Esophagus squamous epithelium (tissue), 4 donors: Measurements from ENCODE around the gene THAP11.

ENCODE experiments used
- CTCF ChIP-seq, 6 experiments: fragments of 450-650 bp in 4 of 6; fragments of 200-600 bp in 2 of 6; sonication (generic) in 2 of 6; IDR thresholded peaks; one replicate each; pipeline ENCODE4 v1.5.1; 2016 to 2019; ENCODE audit warnings: antibody characterized with exemption in 6 of 6, mild to moderate bottlenecking in 4 of 6, moderate library complexity in 4 of 6
- POLR2A ChIP-seq, 4 donors: fragments of 450-650 bp; IDR thresholded peaks; one replicate each; pipeline ENCODE4 v1.6.1; 2017; ENCODE audit warnings: antibody characterized with exemption in 4 of 4, mild to moderate bottlenecking in 4 of 4, moderate library complexity in 3 of 4

- no peak for TF ChIP-seq CTCF (IDR thresholded peaks at IDR 0.05)
- TF ChIP-seq POLR2A (IDR thresholded peaks at IDR 0.05): no peak
These were observed 36.2 kb upstream of the THAP11 start for GRCh38 chr16:67805718-67806427.
